ENCODE data around the gene PLXDC2.

The PLXDC2 gene

DNA sequence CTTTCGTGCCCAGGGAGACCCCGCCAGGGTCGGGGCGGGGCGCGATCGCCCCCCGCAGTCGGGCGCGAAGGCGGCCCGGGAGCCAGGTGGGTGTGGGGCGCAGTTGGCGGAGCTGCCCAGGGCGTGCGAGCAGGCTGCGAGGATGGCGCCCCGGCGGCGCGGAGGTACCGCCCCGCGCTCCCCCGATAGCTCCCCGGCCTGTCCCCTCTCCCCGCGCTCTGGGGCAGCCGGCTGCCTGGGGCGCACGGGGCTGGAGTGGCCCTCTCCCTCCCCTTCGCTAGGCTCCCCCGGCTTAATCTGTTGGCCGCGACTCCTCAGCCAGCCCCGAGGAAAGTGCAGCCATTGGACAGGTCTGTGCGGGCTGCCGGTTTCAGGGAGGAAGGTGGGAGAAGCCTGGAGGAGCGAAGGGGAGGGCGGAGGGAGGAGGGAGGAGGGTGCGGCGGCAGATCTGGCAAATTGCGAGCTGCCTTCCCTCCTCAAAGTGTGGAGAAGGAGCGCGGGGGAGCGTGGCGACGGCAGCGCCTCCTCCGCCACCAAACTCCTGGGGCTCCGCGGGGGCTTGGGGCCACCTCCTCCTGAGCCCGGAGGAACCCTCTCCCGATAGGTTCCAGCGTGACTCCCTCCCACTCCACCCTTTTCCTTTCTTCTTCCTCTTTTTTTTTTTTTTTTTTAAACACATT is 361 bp upstream of the PLXDC2 start:
- peak overlapping the region; percentile 84 to 86 for H3K27ac ChIP-seq
- H3K9me3 ChIP-seq = no peaks in the 10 kb centered on the region
- H3K4me1 ChIP-seq = peaks cover 0 to 33% (median 2%) of the 10 kb centered on the region in 4 donors
- intact Hi-C loops (cut with DNase I; ENCODE audit: low total_unique reads) = loop anchor here (5.0 to 10.0 kb wide), 3 partner anchors 109 to 956 kb away; no protein-coding TSS in a partner anchor
- no peaks in the 10 kb centered on the region for H3K27me3 ChIP-seq
- H3K4me3 ChIP-seq = peak overlapping the region; percentile 69 to 77
- no peak for TF ChIP-seq CTCF (IDR thresholded peaks at IDR 0.05)
- no peaks in the 10 kb centered on the region for H3K36me3 ChIP-seq
- peak; percentile 87 to 94 for DNase-seq

DNA sequence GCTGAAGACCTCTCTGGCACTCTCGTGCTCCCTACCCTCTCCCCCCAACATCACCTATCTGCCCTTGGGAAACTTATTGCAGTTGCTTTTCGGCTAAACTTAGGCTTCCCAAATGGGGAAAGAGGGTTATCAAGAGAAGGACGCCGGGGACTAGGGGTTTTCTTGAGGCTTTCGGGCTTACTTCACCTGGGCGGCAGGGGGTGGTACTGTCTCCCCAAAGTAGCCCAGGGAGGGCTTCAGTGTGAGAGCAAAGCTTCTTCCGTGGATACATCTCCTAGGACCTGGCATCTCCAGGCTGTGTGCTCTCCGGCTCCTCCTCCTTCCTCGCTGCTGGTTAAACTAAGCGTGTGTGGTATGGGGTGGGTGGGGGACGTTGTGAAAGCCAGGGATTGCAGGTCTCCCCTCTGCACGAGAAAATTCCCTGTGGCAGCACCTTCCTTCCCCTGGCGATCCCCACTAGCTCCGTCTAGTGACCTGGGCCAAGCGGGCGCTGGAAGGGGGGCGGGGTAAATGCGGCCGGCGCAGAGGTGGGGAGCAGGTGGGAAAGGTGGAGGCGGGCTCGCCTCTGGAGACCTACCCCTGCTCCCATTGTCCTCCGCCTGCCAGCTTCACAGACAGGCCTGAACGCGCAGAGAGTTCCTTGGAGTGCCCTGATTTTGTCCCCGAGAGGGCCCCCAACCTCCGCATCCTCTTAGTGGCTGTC is 1.1 kb downstream of the PLXDC2 start:
- peak overlapping the region; percentile 69 to 77 for H3K4me3 ChIP-seq
- no peaks in the 10 kb centered on the region for H3K36me3 ChIP-seq
- no peak for TF ChIP-seq CTCF (IDR thresholded peaks at IDR 0.05)
- peak overlapping the region; percentile 84 to 86 for H3K27ac ChIP-seq
- intact Hi-C loops (cut with DNase I; ENCODE audit: low total_unique reads) = loop anchor here (5.0 to 10.0 kb wide), 3 partner anchors 107 to 955 kb away; no protein-coding TSS in a partner anchor
- H3K9me3 ChIP-seq = no peaks in the 10 kb centered on the region
- no peaks in the 10 kb centered on the region for H3K27me3 ChIP-seq
- peak; percentile 54 to 73 for DNase-seq
- peaks cover 0 to 41% (median under 1%) of the 10 kb centered on the region in 4 donors for H3K4me1 ChIP-seq

DNA sequence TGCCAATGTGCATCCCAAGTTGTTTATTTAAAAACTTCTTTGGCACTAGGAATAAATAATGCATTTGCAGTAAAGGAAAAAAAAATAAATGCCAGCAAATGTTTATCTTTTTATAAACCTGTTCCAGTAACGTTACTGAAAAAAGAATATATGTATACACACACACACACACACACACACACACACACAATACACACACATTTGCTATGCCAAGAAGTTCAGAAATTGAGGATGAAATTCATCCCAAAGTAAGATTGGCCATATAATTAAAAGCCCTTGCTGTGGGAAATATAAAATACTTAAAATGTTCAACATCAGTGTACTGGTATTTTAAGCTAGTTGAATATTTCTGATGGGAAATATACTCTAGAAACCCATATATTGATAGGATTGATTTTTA is 2.6 kb downstream of the PLXDC2 start:
- H3K27ac ChIP-seq = peak overlapping the region; percentile 84 to 86
- peak overlapping the region; percentile 69 to 77 for H3K4me3 ChIP-seq
- peaks cover 0 to 49% (median 2%) of the 10 kb centered on the region in 4 donors for H3K4me1 ChIP-seq
- intact Hi-C loops (cut with DNase I; ENCODE audit: low total_unique reads) = loop anchor here (5.0 to 10.0 kb wide), 3 partner anchors 106 to 953 kb away; no protein-coding TSS in a partner anchor
- H3K27me3 ChIP-seq = no peaks in the 10 kb centered on the region
- H3K36me3 ChIP-seq = no peaks in the 10 kb centered on the region
- no peak for TF ChIP-seq CTCF (IDR thresholded peaks at IDR 0.05)
- no peaks in the 10 kb centered on the region for H3K9me3 ChIP-seq
- no peak for DNase-seq

DNA sequence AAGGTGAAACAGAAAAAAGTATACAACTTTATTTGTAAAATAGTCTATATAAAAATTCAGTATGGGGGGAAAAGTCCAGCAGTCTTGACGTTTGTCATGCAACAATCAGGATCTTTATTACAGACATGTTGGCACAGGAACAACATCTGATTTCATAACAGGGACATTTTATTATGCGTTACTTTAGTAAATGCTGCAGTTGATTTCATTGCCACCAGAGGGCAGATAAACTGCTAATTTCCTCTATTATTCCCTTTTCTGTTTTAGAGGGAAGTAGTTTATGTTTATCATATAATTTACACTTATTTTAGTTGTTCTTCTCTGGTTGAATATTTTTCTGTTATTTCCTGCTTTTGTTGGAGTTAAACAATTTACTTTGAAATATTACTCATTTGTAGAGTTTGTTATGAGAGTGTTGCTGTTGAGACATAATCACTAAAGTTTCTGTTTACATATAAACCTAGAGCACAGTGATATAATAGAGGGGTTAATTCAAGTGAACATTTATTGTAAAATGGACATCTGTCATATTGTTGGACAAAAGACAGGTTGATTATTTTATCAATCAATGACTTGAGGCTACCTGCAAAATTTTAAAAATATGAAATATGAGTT is 3.3 kb downstream of the PLXDC2 start:
- Histone ChIP-seq H3K27me3 (no peaks in the 10 kb centered on the region), H3K36me3 (no peaks in the 10 kb centered on the region), H3K27ac (peak overlapping the region; percentile 84 to 86), H3K9me3 (no peaks in the 10 kb centered on the region), H3K4me3 (peak overlapping the region; percentile 69 to 77), H3K4me1 (peaks cover 0 to 51% (median 3%) of the 10 kb centered on the region in 4 donors)
- intact Hi-C loops (cut with DNase I; ENCODE audit: low total_unique reads) = loop anchor here (5.0 to 10.0 kb wide), 3 partner anchors 105 to 953 kb away; no protein-coding TSS in a partner anchor
- peak; percentile 82 to 85 for TF ChIP-seq CTCF (IDR thresholded peaks at IDR 0.05)
- peak in 1 of 2 donors; percentile 59 for DNase-seq

GRCh38 chr10:19824381-19825342 is 8.4 kb downstream of the PLXDC2 start:
- DNase-seq = no peak
- Histone ChIP-seq H3K27me3 (no peaks in the 10 kb centered on the region), H3K36me3 (no peaks in the 10 kb centered on the region), H3K9me3 (no peaks in the 10 kb centered on the region), H3K27ac (peak overlapping the region; percentile 46 to 51), H3K4me3 (no peak overlapping the region), H3K4me1 (peaks cover 0 to 96% (median 29%) of the 10 kb centered on the region in 4 donors)
- intact Hi-C loops (cut with DNase I; ENCODE audit: low total_unique reads) = no loop called here
- no peak for TF ChIP-seq CTCF (IDR thresholded peaks at IDR 0.05)

Data from tibial artery (tissue), 4 donors.